T-helper 22 cell (primary cell): ENCODE results near the gene ARCN1.
A peak's percentile ranks its signal among the peaks of the same experiment; 100 is the strongest.
"Not testable (repeated sequence)": the region's sequence is repeated elsewhere in the genome, so short reads cannot be mapped to it uniquely, and the experiment has no call there.

Source experiments
- DNase-seq: peaks from one replicate; pipeline ENCODE4 v3.0.0-alpha.2; 2020; ENCODE audit warnings: low read depth

Gene ARCN1

GRCh38 chr11:118606157-118606843 is 34.1 kb downstream of the ARCN1 start:
- no peak for DNase-seq

DNA sequence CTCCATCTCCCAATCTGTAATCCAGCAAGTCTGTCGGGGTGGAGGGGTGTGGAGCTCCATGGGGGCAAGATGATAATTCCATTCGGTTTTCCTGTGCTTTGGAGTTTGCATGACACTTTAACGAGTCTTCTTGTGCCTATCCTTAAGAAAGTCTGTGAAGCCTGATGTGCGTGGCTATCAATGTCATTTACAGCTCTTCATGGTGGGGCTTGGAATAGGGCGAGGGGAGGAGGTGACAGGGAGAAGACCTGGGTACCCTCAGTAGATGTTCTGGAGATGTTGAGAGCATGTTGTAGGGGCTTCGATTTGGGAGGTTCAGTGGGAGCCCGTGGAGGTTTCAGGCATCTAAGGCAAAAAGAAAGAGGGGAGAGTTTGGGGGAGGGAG is 34.6 kb downstream of the ARCN1 start:
- no peak for DNase-seq

DNA sequence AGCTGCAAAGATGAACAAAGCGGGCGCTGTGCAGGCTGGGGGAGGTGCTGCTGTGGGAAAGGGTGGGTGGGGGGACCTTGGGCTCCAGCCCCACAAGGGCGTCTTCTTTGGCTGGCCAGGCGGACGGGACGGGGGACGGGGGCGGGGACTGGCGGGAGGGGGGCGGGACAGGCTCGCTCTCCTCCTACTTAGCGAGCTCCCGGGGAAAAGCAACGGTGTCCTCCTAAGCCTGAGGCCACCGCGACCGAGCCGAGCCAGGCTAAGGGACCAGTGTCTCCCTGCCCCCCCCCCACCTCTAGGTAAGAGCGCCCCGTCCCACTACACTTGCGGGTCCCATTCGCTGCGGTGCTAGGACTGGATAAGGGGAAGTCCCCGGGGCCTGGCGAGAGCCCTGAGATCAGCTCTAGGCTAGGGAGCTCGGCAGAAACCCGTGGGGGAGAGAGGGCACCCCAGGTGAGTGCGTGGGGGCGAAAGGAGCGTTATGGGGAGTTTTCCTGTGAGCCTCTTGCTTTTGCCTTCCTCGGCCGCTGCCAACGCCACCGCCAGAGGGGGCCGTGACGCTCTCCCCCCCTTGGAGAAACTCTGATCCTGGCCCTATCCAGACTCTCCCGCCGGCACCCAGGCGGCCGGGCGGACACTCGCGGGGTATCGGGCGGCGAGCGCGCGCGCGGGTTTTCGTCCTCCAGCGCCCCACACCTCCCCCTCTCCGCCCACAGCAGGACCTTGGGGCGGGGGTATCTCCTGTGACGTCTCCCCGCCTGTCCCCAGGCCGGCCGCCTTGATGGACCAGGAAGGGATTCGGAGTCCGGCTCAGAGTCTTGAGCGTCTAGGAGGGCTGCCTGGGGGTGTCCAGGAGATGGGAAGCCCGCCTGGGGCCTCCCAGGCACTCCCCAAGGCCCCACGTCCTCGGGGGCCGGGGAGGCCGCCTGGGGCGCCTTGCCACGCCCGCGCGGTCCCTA is 35.5 kb downstream of the ARCN1 start, which contains the start of gene PHLDB1:
Gene PHLDB1, plus strand, starts transcription at position 215 of the 959 bp plus-strand sequence. CDS start 6,222 bp downstream, outside the sequence.
- DNase-seq: peak; percentile 40

DNA sequence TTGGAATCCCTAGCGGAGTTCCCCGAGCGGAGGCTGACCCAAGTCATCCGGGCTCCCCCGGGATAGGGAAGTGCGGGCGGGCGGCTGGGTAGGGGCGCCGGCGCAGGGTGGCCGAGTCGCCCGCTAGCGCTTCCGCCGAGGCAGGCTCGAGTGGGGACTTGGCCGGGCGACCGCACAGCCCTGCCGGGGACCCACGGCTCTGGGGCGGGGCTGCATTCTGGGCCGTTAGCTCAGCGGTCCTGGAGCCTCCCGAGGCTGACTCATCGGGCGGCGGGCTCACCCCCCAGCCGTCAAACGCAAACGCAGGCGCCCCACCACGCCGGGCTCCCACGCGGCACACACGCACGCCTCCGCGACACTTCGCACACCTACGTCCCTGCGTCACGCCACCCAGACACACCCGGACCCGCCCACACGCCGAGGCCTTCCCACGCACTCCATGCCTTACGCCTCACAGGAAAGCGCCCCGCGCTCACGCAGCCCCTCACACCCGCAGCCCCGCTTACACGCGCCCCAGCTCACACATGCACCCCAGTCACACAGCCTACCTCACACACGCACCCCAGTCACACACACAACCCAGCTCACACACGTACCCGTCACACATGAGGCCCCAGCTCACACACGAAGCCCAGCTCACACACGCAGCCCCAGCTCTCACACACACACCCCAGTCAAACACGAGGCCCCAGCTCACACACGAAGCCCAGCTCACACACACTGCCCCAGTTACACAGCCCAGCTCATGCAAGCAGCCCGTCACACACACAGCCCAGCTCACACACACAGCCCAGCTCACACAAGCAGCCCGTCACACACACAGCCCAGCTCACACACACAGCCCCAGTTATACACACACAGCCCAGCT is 36.4 kb downstream of the ARCN1 start:
- peak; percentile 88 for DNase-seq

- no peak for DNase-seq
Observed at GRCh38 chr11:118609380-118610224, 37.4 kb downstream of the ARCN1 start.

- no peak for DNase-seq
Observed at GRCh38 chr11:118610225-118610772, 38.1 kb downstream of the ARCN1 start.

- peak; percentile 62 for DNase-seq
Observed at GRCh38 chr11:118610773-118611432, 38.7 kb downstream of the ARCN1 start.

DNA sequence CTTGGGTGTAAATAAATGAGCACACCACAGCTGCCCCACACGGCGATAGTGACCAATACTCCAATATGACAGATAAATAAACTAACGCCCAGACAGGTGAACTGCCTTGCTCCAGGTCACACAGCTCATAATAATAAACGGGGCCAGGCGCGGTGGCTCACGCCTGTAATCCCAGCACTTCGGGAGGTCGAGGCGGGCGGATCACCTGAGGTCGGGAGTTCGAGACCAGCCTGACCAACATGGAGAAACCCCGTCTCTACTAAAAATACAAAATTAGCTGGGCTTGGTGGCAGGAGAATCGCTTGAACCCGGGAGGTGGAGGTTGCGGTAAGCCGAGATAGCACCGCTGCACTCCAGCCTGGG is 39.2 kb downstream of the ARCN1 start:
- not testable (repeated sequence) for DNase-seq

- no peak for DNase-seq
Observed at GRCh38 chr11:118612378-118612777, 40.2 kb downstream of the ARCN1 start.

DNA sequence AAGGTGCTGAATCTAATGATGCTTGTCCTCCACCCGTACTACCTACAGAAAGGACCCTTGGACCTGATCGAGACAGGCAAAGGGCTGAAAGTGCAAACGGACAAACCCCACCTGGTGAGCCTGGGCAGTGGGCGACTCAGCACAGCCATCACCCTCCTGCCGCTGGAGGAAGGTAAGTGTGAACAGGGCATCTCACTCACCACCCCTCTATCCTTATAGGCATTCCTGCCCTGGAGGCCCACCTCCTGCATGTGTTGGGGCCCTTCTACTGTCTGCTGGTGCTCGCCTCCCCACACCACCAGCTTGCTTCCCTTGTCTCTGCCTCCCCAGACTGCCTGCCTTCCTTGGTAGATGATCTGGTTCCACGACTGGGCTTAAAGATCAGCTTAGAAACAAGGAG is 42.3 kb downstream of the ARCN1 start:
- DNase-seq: no peak

- no peak for DNase-seq
Observed at GRCh38 chr11:118615282-118615975, 43.2 kb downstream of the ARCN1 start.

DNA sequence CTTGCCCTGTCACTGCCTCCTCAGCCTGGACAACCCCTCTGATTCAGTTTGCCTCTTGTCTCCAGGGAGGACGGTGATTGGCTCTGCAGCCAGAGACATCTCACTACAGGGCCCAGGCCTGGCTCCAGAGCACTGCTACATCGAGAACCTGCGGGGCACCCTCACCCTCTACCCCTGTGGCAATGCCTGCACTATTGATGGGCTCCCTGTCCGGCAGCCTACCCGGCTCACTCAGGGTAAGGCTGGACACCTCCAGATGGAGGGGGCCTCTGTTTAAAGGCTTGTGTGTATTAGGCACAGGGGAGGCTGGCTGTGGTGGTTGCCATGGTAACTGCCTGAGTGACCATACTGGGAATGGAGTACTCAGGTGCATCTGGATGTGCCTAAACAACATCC is 43.8 kb downstream of the ARCN1 start:
- DNase-seq: no peak

DNA sequence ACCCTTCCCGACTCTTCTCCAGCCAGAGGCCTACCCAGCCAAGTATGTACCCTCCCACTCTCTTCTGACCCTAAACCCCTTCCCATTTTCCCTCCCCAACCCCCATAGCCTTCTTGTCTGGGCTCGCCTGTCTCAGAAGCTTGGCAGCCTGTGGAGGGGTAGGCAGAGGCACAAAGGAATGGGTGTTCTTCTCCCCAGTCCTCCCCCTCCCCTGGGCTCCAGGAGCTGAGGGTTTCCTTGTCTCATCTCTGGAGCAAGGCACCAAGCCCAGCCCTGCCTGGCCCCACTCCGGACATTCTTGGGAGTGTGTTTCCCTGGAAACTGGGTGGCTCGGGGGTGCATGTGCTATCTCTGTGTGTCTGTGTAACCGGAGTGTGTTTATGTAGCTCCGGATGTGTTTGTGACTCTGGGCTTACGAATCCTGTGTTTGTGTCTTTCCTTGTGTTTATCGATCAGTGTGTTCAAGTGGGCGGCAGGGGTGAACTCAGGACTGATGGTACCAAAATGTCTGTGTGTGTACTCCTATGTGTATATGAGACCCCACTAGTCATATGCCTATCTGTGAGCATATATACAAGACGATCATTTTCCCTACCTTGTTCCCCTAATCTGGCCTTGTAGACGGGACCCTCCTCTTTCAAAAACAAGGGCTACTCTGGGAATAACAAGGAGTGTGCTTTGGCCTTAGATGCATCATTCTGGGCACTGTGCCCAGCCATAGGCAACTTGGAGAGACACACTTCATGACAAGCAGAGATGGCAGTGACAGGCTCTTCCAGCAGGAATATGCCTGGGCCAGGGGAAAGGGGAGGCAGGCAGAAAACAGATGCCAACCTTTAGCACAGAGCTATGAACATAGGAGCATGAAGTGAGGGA is 46.1 kb downstream of the ARCN1 start:
- no peak for DNase-seq

- no peak for DNase-seq
Observed at GRCh38 chr11:118618991-118619375, 46.8 kb downstream of the ARCN1 start.

DNA sequence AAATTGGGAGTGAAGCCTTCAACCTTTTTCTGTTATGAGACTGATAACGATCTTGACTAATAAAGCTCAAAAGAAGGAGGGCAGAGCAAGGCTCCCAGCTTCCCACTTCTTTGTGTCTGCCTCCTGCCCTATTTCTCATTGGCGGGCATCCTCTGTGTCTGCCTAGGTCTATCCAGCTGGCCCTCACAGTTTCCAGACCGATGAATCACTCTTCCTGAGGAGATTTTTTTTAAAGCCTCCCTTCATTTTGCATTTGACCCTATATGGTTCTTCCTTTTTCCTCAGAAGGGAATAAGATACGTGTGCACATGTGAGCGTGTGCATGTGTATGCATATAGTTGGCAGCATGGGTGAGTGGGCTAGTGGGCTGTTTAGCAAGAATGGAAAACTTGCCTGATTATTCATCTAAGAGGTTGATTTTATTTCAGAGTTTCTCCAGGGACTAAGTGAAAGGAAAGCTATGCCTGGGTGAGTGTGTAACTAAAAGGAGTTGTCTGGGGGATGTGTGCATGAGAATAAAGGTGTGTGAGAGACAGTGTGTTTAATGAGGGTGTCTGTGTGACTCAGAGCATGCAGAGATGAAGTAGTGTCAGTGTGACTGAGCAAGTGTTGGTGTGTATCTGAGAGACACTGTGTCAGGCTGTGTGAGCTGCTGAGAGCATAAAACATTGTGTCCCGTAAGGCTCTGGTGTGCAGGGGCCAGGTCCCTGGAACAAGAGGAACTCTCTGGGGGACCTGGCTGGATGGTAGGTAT is 47.4 kb downstream of the ARCN1 start:
- no peak for DNase-seq

DNA sequence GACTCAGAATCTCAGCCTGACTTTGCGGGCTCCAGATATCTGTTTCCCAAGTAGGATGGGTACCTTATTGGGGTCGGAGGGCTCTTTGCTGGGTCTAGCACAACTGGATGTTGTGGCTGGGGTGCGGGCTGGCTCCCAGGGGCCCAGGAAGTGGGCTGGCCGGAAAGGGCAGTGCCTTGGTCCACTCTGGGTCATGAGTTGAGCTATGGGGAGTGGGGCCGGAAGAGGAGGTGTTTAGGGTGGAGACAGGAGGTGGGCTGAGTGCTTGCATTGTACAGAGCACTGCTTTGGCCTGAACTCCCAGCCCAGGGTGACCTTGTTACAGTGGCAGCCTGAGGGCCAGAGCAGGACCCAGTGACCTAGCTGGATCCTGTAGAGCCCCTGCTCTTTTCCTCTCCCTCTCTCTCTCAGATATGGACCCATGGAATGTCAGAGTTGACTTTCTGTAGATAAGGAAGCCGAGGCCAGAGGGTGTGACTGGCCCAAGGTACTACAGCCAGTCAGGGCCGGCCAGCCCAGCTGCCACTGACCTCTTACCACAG is 48.4 kb downstream of the ARCN1 start:
- no peak for DNase-seq

DNA sequence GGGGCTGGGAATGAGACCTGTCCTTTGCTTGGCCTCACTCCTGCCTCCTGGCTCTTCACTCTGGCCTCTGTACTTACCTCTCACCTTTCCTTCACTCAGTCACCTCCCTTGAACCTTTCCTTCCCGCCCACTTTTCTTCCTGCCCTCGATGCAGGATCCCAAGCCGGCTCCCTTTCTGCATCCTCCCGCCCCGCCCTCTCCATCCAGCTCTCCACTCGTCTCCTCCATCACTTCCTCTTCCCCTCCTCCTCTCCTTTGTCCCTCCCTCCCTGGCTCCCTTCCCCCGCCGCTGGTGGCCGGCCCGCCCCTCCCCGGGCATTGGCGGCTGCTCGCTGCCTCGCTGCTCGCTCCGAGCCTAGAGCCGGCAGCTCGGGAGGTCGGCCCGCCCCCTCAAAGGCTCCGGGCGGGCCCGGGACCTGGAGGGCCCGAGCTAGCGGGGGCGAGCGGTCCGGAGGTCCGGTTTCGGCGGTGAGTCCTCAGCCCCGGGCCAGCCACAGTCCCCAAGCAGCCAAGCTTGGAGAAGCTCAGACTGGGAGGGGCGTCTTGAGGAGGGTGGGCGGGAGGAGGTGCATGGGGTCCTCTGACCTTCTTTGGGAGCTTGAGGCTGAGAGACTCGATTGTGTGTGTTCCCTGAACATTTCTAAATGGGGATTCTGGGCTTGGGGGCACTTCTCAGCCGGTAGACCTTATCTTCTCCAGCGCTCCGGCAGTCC is 49.0 kb downstream of the ARCN1 start:
- DNase-seq: no peak
